NCI-H187 treated with DMSO at 0.1 percent for 48 hours (cell line): Measurements from ENCODE around the gene ZC3H13.

Experiments
- DNase-seq: peaks from one replicate; lab custom pipeline; 2025; lab: John Stamatoyannopoulos, UW

ZC3H13 gene

DNA sequence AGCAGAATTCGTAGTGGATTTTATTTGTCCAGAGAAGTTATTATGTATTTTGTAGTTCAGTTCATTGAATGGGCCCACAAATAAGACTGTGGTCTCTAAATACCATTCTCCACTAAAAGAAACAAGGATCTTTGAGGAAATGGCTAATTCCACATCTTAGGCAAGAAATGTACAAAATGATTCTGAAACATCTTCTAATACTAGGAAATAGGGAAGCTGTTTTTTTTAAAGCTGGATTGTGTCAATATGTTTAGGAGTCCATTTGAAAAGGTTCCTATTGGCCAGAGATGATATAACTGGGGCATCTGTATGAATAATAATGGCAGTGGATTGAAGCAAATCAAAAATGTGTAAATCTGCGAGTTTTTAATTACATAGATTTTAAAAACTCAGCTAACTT is 112.5 kb downstream of the ZC3H13 start:
- DNase-seq: no peak

- no peak for DNase-seq
Measured at GRCh38 chr13:45936621-45937020, 115.9 kb downstream of the ZC3H13 start.

DNA sequence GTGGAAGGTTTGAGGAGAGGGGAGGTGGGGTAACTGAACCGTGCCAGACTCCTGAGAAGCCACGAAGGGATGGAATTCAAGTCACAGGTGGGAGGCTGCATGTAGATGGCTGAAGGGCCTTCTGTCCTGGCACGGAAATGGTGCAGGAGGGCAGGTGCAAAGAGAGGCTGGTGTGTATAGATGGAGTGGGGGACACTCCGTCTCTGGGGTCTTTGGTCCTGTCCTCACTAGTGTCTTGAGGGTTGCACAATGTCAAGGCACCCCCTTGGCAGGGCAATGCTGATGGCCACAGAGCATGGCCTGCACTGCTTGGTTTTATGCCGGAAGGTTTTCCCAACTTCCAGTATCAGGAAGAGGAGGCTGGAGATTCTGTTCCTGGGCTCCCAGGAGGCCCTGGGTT is 118.3 kb downstream of the ZC3H13 start:
- DNase-seq: no peak

- DNase-seq: no peak
Measured at GRCh38 chr13:45933203-45933908, 119.2 kb downstream of the ZC3H13 start.

- no peak for DNase-seq
Measured at GRCh38 chr13:45932676-45933075, 119.9 kb downstream of the ZC3H13 start.

GRCh38 chr13:45932172-45932571 is 120.4 kb downstream of the ZC3H13 start:
- DNase-seq: no peak

DNA sequence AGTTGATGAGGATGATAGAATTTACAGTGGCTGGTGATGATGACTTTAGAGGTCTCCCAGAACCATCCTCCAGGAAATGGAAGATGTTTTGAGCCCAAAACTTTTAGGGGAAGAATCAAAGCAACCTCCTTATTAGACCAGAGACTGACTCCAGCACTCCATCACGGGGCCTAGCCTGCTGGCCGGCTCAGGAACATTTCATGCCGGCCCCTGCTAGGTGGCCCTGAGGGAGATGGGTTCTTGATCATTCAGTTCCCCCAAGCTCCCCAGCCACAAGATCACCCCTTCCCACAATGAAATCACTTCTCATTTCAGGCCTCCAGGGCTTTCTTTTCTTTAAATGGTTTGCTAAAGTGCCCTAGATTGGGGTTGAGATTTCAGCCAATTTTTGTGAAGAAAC is 121.3 kb downstream of the ZC3H13 start:
- no peak for DNase-seq

GRCh38 chr13:45930177-45930576 is 122.4 kb downstream of the ZC3H13 start:
- DNase-seq: no peak

GRCh38 chr13:45928843-45929242 is 123.7 kb downstream of the ZC3H13 start:
- DNase-seq: no peak

- no peak for DNase-seq
Measured at GRCh38 chr13:45928176-45928575, 124.4 kb downstream of the ZC3H13 start.

DNA sequence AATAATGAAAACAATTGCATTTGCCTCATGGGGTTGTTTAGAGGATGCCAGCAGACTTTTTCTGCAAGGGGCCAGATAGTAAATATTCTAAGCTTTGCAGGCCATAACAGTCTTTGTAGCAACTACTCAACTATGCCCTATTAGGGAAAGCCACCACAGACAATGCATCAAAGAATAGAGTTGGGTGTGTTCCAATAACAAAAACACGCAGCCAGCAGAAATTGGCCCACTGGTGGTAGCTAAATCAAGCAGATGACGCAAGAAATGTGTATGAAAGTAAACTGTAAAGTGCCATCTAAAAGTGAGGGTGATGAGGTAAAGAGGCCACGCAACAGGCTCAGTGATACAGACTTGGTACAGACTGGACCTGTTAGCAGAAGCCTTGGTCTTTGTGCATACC is 125.8 kb downstream of the ZC3H13 start:
- DNase-seq: no peak

GRCh38 chr13:45925151-45925550 is 127.4 kb downstream of the ZC3H13 start:
- DNase-seq: no peak

DNA sequence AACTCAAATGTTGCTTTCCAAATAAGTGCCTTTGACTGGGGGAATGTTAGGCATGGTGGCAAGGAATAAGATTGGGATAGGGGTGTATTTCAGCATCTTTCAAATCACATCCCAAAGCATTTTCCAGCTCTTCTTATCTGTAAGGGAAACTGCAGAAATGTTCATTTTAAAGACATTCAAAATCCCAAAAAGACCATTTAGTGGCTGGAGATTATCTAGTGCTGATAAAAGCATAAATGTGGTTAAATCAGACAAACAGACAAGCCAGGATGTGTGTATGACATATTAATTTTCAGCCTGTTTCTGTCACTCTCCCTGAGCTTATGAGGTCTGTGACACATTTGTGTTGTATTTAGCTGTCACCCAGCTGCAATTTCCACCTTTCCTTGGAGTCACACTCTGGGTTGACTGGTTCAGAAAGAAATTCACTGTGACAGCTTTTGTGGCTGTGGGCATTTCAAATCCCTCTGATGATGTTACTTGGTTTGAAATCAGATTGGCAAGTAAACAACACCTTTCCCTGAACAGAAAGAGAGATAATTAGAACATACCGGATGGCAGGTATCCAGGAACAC is 131.3 kb downstream of the ZC3H13 start:
- DNase-seq: no peak

GRCh38 chr13:45918597-45918996 is 133.9 kb downstream of the ZC3H13 start:
- no peak for DNase-seq

- DNase-seq: no peak
Measured at GRCh38 chr13:45917019-45917418, 135.5 kb downstream of the ZC3H13 start.

GRCh38 chr13:45915686-45916439 is 136.7 kb downstream of the ZC3H13 start:
- no peak for DNase-seq

DNA sequence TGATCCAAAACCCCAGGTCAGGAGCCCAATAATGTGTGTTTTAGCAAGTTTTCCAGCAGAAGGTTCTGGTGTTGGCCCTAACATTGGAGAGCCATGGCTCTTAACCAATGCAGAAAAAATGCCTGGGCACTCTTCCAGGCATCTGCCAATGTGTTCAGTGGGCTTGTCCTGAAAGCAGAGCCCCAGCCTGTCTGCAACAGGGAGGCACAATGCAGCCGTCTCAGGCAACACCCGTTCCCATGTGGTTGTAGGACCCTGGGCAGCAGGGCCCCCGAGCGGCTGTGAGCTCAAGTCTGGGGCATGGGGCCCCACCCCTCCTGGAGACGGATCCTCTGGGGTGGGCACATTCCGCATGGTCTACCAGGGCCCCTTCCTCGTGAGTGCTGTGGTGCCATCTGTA is 142.9 kb downstream of the ZC3H13 start:
- DNase-seq: no peak

- DNase-seq: no peak
Measured at GRCh38 chr13:45909089-45909488, 143.5 kb downstream of the ZC3H13 start.

DNA sequence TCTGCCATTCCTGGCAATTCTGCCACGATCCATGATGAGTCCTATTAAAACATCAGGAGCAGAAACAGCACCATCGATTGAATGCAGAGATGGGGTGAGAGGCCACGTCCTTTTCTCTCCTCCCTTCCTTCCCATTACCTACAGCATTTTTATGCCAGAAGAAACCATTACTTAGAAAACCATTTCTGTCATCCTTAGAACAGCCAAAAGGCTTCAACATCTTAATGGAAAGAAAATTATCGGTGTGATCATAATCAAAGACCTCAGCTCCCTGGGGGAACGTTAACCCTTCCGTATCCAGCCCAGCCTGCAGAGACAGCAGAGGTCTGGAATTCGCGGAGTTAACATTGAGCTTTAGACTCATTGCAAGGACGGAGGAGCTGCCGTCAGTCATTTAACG is 145.0 kb downstream of the ZC3H13 start:
- no peak for DNase-seq
